ENCODE measurements around the gene GYPB. TPM values are rescaled to one million over a fixed set of nuclear protein-coding genes. Genes with fewer than 3 reads are reported as not detected.
"Not testable (repeated sequence)": the region's sequence is repeated elsewhere in the genome, so short reads cannot be mapped to it uniquely, and the experiment has no call there.

Gene GYPB
- total and polyA plus RNA-seq, 2 experiments from 2014 or later: not detected

GRCh38 chr4:144017271-144017670, 1.9 kb downstream of the GYPB start:
- H3K4me2 ChIP-seq; H3K4me3 Mint-ChIP-seq; H3K27me3 ChIP-seq (ENCODE audit: insufficient read depth); H3K36me3 ChIP-seq (ENCODE audit: insufficient read depth); H3K4me1 Mint-ChIP-seq; H3F3A ChIP-seq (replicated peaks; ENCODE audit: low read depth); H3K4me1 ChIP-seq (ENCODE audit: insufficient read depth); ATAC-seq; H4K20me1 ChIP-seq (replicated peaks; ENCODE audit: insufficient read depth); H3K9me3 Mint-ChIP-seq; H3K9me2 ChIP-seq (ENCODE audit: insufficient read depth); H3K4me3 ChIP-seq; H3K27me3 Mint-ChIP-seq (ENCODE audit: insufficient read depth, low read depth, poor library complexity); H3K36me3 Mint-ChIP-seq (ENCODE audit: low read depth); H3K27ac ChIP-seq (ENCODE audit: low read depth); H3K27ac Mint-ChIP-seq; DNase-seq (ENCODE audit: low spot score); H3K79me2 ChIP-seq (replicated peaks; ENCODE audit: insufficient read depth); H2AFZ ChIP-seq: not testable (repeated sequence)

- not testable (repeated sequence) for H4K20me1 ChIP-seq (replicated peaks; ENCODE audit: insufficient read depth); DNase-seq (ENCODE audit: low spot score); H3K36me3 ChIP-seq (ENCODE audit: insufficient read depth); H3K27me3 Mint-ChIP-seq (ENCODE audit: insufficient read depth, low read depth, poor library complexity); H3K4me2 ChIP-seq; H3K4me1 ChIP-seq (ENCODE audit: insufficient read depth); H3K9me2 ChIP-seq (ENCODE audit: insufficient read depth); H3K4me1 Mint-ChIP-seq; H3K4me3 ChIP-seq; H2AFZ ChIP-seq; H3K27ac Mint-ChIP-seq; H3K9me3 Mint-ChIP-seq; H3K27me3 ChIP-seq (ENCODE audit: insufficient read depth); H3K4me3 Mint-ChIP-seq; H3K36me3 Mint-ChIP-seq (ENCODE audit: low read depth); ATAC-seq; H3K27ac ChIP-seq (ENCODE audit: low read depth); H3F3A ChIP-seq (replicated peaks; ENCODE audit: low read depth); H3K79me2 ChIP-seq (replicated peaks; ENCODE audit: insufficient read depth)
Measured at GRCh38 chr4:144016057-144016605, 3.0 kb downstream of the GYPB start.

- Mint-ChIP-seq H3K4me3 (no peak overlapping the region), H3K27ac (no peak overlapping the region), H3K4me1 (no peaks in the 10 kb centered on the region), H3K9me3 (no peaks in the 10 kb centered on the region), H3K36me3 (ENCODE audit: low read depth) (no peaks in the 10 kb centered on the region), H3K27me3 (ENCODE audit: insufficient read depth, low read depth, poor library complexity) (no peaks in the 10 kb centered on the region)
- H3K9me2 ChIP-seq (ENCODE audit: insufficient read depth): no peaks in the 10 kb centered on the region
- no peaks in the 10 kb centered on the region for H3F3A ChIP-seq (replicated peaks; ENCODE audit: low read depth)
- TF ChIP-seq REST (IDR thresholded peaks at IDR 0.05; ENCODE audit: unreplicated experiment) (no peak), CTCF (conservative IDR thresholded peaks at IDR 0.05; ENCODE audit: low read depth in 2 of 2) (no peak), ZNF114 (CRISPR knock-in tag; IDR thresholded peaks at IDR 0.05) (no peak)
- no peak for DNase-seq (ENCODE audit: low spot score)
- H3K27me3 ChIP-seq (ENCODE audit: insufficient read depth): no peaks in the 10 kb centered on the region
- H3K36me3 ChIP-seq (ENCODE audit: insufficient read depth): no peaks in the 10 kb centered on the region
- H3K4me3 ChIP-seq: no peak overlapping the region
- H2AFZ ChIP-seq: no peak overlapping the region
- ATAC-seq: no peak
- H3K4me1 ChIP-seq (ENCODE audit: insufficient read depth): no peaks in the 10 kb centered on the region
- no peaks in the 10 kb centered on the region for H3K79me2 ChIP-seq (replicated peaks; ENCODE audit: insufficient read depth)
- H3K27ac ChIP-seq (ENCODE audit: low read depth): no peak overlapping the region
- no peak overlapping the region for H3K4me2 ChIP-seq
- no peaks in the 10 kb centered on the region for H4K20me1 ChIP-seq (replicated peaks; ENCODE audit: insufficient read depth)
Measured at GRCh38 chr4:144014808-144015207, 4.4 kb downstream of the GYPB start.

- not testable (repeated sequence) for H3F3A ChIP-seq (replicated peaks; ENCODE audit: low read depth); H3K27ac Mint-ChIP-seq; H3K27ac ChIP-seq (ENCODE audit: low read depth); H3K4me1 Mint-ChIP-seq; H3K4me2 ChIP-seq; H3K27me3 Mint-ChIP-seq (ENCODE audit: insufficient read depth, low read depth, poor library complexity); ATAC-seq; H3K4me3 ChIP-seq; H3K4me1 ChIP-seq (ENCODE audit: insufficient read depth); H3K79me2 ChIP-seq (replicated peaks; ENCODE audit: insufficient read depth); H2AFZ ChIP-seq; H3K4me3 Mint-ChIP-seq; H3K27me3 ChIP-seq (ENCODE audit: insufficient read depth); H3K9me2 ChIP-seq (ENCODE audit: insufficient read depth); H3K9me3 Mint-ChIP-seq; H3K36me3 Mint-ChIP-seq (ENCODE audit: low read depth); DNase-seq (ENCODE audit: low spot score); H3K36me3 ChIP-seq (ENCODE audit: insufficient read depth); H4K20me1 ChIP-seq (replicated peaks; ENCODE audit: insufficient read depth)
Measured at GRCh38 chr4:144008602-144009001, 10.6 kb downstream of the GYPB start.

GRCh38 chr4:144007960-144008359, 11.2 kb downstream of the GYPB start:
- DNase-seq (ENCODE audit: low spot score); H3K4me1 Mint-ChIP-seq; H2AFZ ChIP-seq; H3K9me3 Mint-ChIP-seq; H3K4me2 ChIP-seq; ATAC-seq; H3K79me2 ChIP-seq (replicated peaks; ENCODE audit: insufficient read depth); H3K9me2 ChIP-seq (ENCODE audit: insufficient read depth); H3K36me3 Mint-ChIP-seq (ENCODE audit: low read depth); H3K4me1 ChIP-seq (ENCODE audit: insufficient read depth); H3K27me3 Mint-ChIP-seq (ENCODE audit: insufficient read depth, low read depth, poor library complexity); H3K4me3 ChIP-seq; H3K36me3 ChIP-seq (ENCODE audit: insufficient read depth); H3K27ac Mint-ChIP-seq; H3K27me3 ChIP-seq (ENCODE audit: insufficient read depth); H4K20me1 ChIP-seq (replicated peaks; ENCODE audit: insufficient read depth); H3K27ac ChIP-seq (ENCODE audit: low read depth); H3F3A ChIP-seq (replicated peaks; ENCODE audit: low read depth); H3K4me3 Mint-ChIP-seq: not testable (repeated sequence)
